ENCODE measurements around the gene API5.

API5 gene

GRCh38 chr11:43376594-43376993, 64.8 kb downstream of the API5 start:
- no peaks in the 10 kb centered on the region for H3K9me3 ChIP-seq (ENCODE audit: low read length)
- peaks cover 23% of the 10 kb centered on the region for H3K36me3 ChIP-seq (ENCODE audit: insufficient read depth, low read length)
- no peak overlapping the region for H2AFZ ChIP-seq (ENCODE audit: low read depth, low read length)
- H3K27me3 ChIP-seq (ENCODE audit: insufficient read depth, low read length), result no peaks in the 10 kb centered on the region
- H3K4me3 ChIP-seq (ENCODE audit: low read length), result no peak overlapping the region
- no peaks in the 10 kb centered on the region for H3K4me1 ChIP-seq (ENCODE audit: insufficient read depth, low read length)

- Histone ChIP-seq H2AFZ (ENCODE audit: low read depth, low read length) (no peak overlapping the region), H3K4me3 (ENCODE audit: low read length) (no peak overlapping the region), H3K4me1 (ENCODE audit: insufficient read depth, low read length) (no peaks in the 10 kb centered on the region), H3K36me3 (ENCODE audit: insufficient read depth, low read length) (peaks cover 27% of the 10 kb centered on the region), H3K27me3 (ENCODE audit: insufficient read depth, low read length) (no peaks in the 10 kb centered on the region), H3K9me3 (ENCODE audit: low read length) (no peaks in the 10 kb centered on the region)
Observed at GRCh38 chr11:43377389-43377788, 65.6 kb downstream of the API5 start.

- Histone ChIP-seq H3K4me1 (ENCODE audit: insufficient read depth, low read length) (no peaks in the 10 kb centered on the region), H3K4me3 (ENCODE audit: low read length) (no peak overlapping the region), H3K9me3 (ENCODE audit: low read length) (no peaks in the 10 kb centered on the region), H3K36me3 (ENCODE audit: insufficient read depth, low read length) (peaks cover 36% of the 10 kb centered on the region), H2AFZ (ENCODE audit: low read depth, low read length) (no peak overlapping the region), H3K27me3 (ENCODE audit: insufficient read depth, low read length) (no peaks in the 10 kb centered on the region)
Observed at GRCh38 chr11:43378897-43379296, 67.1 kb downstream of the API5 start.

GRCh38 chr11:43381802-43382201, 70.0 kb downstream of the API5 start:
- Histone ChIP-seq H3K36me3 (ENCODE audit: insufficient read depth, low read length) (peaks cover 51% of the 10 kb centered on the region), H3K27me3 (ENCODE audit: insufficient read depth, low read length) (no peaks in the 10 kb centered on the region), H3K4me3 (ENCODE audit: low read length) (no peak overlapping the region), H3K4me1 (ENCODE audit: insufficient read depth, low read length) (no peaks in the 10 kb centered on the region), H2AFZ (ENCODE audit: low read depth, low read length) (no peak overlapping the region), H3K9me3 (ENCODE audit: low read length) (peaks cover 2% of the 10 kb centered on the region)

DNA sequence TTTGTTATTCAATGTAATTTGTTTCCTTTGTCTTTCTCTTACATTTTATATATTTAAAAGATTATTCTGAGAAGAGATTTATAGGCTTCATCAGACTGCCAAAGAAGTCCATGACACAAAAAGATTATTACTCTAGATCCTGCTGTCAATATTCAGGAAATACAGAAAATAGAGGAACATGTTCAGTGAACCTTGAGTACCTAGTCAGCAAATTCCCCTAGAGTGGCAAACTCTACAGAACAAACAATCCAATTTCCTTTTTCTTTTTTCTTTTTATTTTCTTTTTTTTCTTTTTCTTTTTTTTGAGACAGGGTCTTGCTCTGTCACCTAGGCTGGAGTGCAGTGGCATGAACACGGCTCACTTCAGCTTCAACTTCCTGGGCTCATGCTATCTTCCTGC, 70.8 kb downstream of the API5 start:
- Histone ChIP-seq H3K9me3 (ENCODE audit: low read length) (peaks cover 2% of the 10 kb centered on the region), H3K36me3 (ENCODE audit: insufficient read depth, low read length) (peaks cover 57% of the 10 kb centered on the region), H3K27me3 (ENCODE audit: insufficient read depth, low read length) (no peaks in the 10 kb centered on the region), H3K4me1 (ENCODE audit: insufficient read depth, low read length) (no peaks in the 10 kb centered on the region), H3K4me3 (ENCODE audit: low read length) (no peak overlapping the region), H2AFZ (ENCODE audit: low read depth, low read length) (no peak overlapping the region)

- no peak overlapping the region for H2AFZ ChIP-seq (ENCODE audit: low read depth, low read length)
- no peaks in the 10 kb centered on the region for H3K27me3 ChIP-seq (ENCODE audit: insufficient read depth, low read length)
- peaks cover 2% of the 10 kb centered on the region for H3K9me3 ChIP-seq (ENCODE audit: low read length)
- peaks cover 60% of the 10 kb centered on the region for H3K36me3 ChIP-seq (ENCODE audit: insufficient read depth, low read length)
- no peak overlapping the region for H3K4me3 ChIP-seq (ENCODE audit: low read length)
- H3K4me1 ChIP-seq (ENCODE audit: insufficient read depth, low read length), result no peaks in the 10 kb centered on the region
Observed at GRCh38 chr11:43384393-43384792, 72.6 kb downstream of the API5 start.

DNA sequence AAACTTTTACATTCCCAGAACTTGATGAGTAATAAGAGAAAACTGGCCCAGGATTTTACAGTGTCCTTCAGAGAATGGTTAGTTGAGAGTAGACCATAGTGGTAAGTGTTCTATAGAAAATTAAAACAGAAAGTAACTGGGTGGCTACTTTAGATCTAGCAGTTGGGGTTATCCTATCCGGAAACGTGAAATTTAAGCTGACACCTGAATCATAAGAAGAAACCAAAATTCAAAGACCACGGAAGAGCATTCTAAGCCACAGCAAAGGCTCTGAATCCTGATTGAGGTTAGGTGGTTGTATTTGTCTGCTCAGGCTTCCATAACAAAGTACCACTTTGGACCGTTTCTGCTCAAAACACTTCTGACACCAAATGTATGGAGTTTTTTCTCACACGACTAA, 80.9 kb downstream of the API5 start:
- H3K9me3 ChIP-seq (ENCODE audit: low read length), result no peaks in the 10 kb centered on the region
- H3K4me3 ChIP-seq (ENCODE audit: low read length), result no peak overlapping the region
- H3K4me1 ChIP-seq (ENCODE audit: insufficient read depth, low read length), result no peaks in the 10 kb centered on the region
- no peaks in the 10 kb centered on the region for H3K27me3 ChIP-seq (ENCODE audit: insufficient read depth, low read length)
- H2AFZ ChIP-seq (ENCODE audit: low read depth, low read length), result no peak overlapping the region
- H3K36me3 ChIP-seq (ENCODE audit: insufficient read depth, low read length), result peaks cover 70% of the 10 kb centered on the region

GRCh38 chr11:43393765-43394355, 82.1 kb downstream of the API5 start:
- H3K9me3 ChIP-seq (ENCODE audit: low read length), result no peaks in the 10 kb centered on the region
- no peak overlapping the region for H2AFZ ChIP-seq (ENCODE audit: low read depth, low read length)
- peaks cover 77% of the 10 kb centered on the region for H3K36me3 ChIP-seq (ENCODE audit: insufficient read depth, low read length)
- H3K4me3 ChIP-seq (ENCODE audit: low read length), result no peak overlapping the region
- no peaks in the 10 kb centered on the region for H3K27me3 ChIP-seq (ENCODE audit: insufficient read depth, low read length)
- no peaks in the 10 kb centered on the region for H3K4me1 ChIP-seq (ENCODE audit: insufficient read depth, low read length)
